HG02970 (cell line): ENCODE results near the gene MAP3K6.
A peak's percentile ranks its signal among the peaks of the same experiment; 100 is the strongest.

Experiments used
- ATAC-seq: cut with Tn5 transposase; IDR thresholded peaks from one replicate; pipeline ENCODE4 v1.9.1; 2021; ENCODE audit warnings: mild to moderate bottlenecking, moderate library complexity, moderate number of reproducible peaks; ENCODE audit not compliant: unreplicated experiment, low FRiP score

MAP3K6 gene

DNA sequence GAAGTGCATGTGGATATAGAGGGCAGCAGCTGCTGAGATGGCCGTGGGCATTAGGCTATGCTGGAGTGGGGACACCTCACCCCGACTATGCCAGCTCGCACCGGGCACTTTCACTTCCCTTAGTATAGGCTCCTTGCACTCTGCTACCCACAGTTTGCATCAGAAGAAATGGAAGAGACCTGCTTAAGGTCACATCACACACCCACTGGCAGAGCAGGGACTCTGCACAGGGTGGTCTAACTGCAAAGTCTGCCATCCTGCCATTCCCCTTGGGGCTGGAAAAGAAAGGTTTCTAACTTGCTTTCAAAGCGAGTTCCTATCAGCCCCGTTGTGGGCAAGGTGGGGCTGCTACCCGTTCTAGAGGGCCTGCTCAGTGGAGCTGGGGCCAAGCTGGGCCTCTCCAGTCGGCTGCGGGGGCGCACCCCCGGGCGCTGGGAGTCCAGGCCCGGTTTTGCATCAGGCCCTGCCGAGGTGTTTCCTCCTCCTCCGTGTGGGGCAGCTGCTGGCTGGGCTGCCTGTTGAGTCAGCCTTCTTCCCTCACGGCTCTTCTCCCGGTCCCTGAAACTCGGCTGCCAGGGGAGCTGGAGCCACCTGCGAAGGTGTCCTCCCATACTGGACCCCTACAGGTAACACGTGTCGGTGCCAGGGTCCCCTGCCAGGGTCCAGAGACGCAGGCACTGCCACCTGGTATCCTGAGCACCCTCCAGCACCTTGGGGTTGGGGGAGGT is 25.1 kb downstream of the MAP3K6 start, which contains the start of gene SYTL1:
SYTL1 (plus strand) TSS at position 498 of the 728 bp plus-strand sequence. CDS start 3,313 bp downstream, outside the sequence.
- no peak for ATAC-seq

DNA sequence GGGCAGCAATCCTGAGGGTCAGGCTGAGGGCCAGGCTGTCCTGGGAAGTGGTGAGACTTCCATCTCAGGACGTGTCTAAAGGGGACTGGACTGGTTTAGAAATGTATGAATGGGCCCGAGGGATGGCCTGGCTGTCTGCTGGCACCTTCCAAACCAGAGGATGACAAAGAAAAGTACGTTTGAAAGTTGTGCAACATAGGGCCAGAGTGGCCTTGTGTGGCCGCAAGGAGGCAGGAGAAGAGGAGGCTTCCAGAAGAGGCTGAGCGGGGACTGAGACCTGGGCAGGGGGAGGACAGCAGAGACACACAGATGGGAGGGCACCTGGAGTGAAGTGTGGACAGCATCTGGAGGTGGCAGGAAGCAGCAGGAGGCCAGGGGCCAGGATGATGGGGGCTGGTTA is 27.5 kb downstream of the MAP3K6 start:
- ATAC-seq = no peak

DNA sequence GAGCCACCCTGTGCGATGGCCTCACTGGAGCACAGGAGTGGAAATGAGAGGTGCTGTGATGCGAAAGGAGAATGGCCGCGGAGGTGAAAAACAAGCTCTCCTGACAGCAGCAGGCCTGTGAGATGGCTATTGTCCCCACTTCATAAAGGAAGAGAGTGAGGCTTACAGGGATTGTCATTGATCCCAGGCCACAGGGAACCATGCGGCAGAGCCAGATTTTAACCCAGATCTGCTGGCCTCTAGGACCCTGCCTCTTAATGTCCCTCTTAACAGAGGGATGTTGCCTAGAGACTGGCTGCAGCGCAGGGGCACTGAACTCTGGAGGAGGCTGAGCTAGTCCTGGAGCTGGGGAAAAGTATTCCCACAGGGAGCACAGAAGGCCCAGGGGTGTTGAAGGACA is 28.0 kb downstream of the MAP3K6 start:
- ATAC-seq = no peak

DNA sequence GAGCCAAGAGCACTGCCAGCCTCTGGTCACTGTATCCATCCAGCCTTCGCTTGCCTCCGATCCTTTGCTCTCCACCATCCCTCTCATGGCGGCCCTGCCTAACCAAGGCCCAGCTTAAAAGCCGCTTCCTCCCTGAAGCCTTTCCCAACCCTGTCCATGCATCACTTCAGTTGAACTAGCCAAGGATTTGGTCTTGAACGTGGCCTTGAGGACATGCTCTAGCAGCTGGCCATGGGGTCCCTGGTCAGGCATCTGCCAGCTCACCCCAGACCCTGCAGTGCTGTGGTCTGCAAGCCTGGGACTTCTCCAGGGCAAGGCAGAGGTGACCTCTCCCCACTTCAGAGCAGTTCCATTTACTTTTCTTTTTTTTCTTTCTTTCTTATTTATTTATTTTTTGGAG is 30.0 kb downstream of the MAP3K6 start:
- ATAC-seq = no peak

DNA sequence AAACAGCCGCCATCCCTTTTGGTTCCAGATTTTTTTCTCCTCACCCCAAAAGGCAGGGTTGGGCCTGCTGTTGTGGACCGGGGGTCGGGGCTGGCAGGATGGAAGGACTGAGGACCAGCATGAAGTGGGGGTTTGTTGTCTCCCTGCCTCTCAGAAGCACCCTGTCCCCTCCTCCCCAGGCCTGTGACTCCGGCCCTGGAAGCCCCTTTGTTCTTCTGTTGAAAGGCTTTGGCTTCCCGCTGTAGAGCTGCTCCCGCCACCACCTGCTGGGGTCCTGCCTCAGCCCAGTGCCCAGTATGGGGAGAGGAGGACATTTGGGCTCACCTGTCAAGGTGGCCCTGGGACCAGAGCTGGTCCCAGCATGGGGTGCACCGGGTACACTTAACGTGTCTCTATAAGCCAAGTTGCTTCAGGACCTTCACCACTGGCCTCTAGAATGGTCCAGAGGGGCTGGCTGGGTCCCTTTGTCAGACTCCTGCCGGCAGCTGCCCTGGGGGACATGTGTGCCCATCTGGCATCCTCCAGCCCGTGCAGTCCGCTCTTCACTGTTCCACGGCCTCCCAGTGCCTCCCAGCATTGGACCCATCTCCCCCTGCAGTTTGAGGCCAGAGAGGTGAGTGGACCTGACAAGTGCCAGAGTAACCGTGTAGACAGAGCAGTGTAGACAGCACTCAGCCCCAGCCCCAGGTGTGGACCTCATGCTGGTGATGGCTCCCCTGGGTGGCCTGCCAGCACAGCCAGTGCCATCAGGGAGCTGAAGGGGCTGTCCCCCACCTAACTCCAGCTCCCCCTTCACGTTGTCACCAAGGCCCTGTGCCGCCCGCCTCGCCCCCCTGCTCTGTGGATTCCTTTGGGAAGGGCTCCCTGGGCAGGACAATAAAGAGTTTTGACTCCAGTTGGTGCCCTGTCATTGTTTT is 31.0 kb downstream of the MAP3K6 start:
- no peak for ATAC-seq

DNA sequence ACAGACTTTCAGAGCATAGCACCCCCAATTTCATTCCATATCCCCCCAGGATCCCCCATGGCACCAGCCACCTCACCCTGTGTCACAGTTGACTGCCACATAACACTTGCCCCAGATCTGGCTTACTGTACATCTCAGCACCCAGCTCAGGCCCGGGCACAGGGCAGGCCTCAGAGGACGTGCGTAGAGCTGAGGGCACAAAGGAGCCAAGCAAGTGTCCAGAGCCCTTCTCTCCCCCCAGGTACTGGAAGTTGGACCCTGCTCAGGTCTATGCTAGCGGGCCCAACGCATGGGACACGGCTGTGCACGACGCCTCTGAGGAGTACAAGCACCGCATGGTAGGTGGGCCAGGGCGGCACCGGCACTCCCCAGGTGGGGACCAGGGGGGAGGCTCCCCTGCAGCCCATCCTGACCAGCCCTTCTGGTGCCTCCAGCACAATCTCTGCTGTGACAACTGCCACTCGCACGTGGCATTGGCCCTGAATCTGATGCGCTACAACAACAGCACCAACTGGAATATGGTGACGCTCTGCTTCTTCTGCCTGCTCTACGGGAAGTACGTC is 33.0 kb downstream of the MAP3K6 start:
- ATAC-seq = no peak

DNA sequence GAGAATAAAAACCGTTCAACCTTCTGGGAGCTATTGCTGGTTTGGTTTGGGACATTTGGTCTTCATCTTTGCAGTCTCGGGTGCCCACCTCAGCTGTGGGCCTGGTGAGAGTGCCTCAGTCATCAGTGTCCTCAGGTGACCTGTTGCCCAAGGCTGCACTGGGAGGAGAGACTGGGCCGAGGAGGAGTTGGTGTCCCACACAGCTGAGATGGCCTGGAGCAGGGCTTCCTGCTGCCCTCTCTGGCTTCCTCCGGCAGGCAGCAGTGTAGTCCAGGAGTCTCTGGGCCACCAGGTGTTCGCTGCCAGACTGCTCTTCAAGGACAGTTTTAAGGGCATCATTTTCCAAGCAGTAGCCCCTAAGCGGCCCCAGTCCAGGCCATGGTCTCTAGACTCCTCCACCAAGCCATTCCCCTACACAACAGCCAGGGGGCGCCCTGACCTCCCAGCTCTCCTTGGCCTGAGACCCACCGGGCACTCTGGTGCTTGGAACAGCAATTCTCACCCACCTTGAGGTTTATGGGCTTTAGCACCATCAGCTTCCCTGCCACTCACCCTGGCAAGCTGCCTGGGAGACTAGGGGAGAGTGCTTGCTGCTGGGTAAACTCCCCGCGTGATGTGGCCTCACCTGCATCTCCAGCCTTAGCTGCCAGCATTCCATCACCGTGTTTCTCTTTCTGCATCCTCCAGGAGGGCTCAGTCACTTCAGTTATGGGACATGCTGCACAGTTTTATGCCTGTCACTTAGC is 34.1 kb downstream of the MAP3K6 start:
- ATAC-seq = no peak

DNA sequence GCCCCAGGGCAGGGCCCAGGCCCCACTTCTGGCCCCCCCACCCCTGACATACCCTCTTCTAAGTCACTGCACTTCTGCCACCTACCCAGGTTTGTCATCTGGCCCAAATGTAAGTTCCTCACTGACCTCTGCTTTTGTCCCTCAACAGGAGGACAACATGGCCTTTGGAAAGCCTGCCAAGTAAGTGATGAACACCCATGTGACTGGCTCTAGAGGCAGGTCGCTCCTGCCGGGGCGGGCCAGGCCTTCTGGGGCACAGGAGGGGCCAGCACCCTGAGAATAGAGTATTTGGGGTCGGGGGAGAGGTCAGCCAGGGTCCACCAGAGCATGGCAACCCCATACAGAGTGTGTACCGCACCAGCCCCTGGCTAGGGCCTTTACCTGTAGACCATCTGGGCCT is 34.8 kb downstream of the MAP3K6 start:
- ATAC-seq = no peak

DNA sequence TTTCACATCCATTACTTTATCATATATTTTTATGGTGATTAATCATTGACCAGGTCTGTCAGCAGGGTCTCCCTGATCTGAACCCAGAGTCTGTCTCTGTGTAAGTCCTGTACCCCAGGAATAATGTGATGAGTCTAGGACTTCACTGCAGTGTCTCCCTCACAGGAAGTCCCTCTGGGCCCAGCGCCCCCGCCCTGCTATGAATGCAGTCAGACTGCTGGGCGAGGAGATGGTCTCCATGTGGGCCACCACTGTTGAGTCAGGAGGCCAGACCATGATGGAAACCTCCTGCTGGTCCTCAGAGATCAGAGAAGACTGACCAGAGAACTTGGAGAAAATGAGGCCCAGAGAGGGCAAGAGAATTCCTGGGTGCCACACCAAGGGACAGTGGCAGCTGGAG is 35.3 kb downstream of the MAP3K6 start:
- ATAC-seq = no peak

DNA sequence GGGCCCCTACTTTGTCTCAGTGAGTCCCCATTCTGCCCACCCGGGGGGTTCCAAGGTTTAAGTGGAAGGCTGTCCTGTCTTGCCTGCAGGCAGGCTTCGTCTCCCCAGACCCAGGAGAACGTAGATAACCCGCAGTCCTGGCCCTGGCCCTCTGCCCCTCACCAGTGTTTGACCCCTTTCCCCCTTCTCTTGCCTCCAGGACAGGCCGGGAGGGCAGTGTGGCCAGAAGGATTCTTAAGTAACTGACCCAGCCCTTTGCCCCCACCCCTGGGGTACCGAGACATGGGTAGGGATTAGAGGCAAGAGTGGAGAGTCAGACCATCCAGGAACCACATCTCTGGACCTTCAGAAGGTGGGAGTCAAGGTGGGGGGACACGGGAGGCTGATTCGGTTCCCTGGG is 36.0 kb downstream of the MAP3K6 start:
- no peak for ATAC-seq

DNA sequence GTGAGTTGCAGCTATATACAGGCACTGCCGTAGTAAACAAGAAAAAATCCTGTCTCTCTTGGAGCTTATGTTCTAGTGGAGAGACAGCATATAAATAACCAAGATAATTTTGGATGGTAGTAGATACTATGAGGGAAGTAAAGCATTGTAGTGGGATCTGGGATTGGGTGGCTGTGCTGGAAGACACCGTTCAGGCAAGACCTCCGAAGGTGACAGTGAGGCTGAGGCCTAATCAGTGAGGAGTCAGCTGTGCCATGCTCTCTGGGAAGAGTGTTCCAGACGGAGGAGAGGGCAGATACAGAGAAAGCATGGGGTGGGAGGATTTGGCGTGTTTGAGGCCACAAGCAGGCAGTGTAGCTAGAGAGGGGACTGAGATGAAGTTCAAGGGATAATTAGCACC is 38.8 kb downstream of the MAP3K6 start:
- ATAC-seq = no peak

DNA sequence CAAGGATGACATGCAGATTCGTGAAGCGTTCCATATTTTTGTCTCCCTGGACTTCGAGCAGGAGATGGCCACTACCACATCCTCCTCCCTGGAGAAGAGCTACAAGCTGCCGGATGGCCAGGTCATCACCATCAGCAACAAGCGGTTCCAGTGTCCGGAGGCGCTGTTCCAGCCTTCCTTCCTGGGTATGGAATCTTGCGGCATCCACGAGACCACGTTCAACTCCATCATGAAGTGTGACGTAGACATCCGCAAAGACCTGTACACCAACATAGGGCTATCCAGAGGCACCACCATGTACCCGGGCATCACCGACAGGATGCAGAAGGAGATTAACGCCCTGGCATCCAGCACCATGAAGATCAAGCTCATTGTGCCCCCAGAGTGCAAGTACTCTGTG is 41.5 kb downstream of the MAP3K6 start:
- ATAC-seq = no peak

DNA sequence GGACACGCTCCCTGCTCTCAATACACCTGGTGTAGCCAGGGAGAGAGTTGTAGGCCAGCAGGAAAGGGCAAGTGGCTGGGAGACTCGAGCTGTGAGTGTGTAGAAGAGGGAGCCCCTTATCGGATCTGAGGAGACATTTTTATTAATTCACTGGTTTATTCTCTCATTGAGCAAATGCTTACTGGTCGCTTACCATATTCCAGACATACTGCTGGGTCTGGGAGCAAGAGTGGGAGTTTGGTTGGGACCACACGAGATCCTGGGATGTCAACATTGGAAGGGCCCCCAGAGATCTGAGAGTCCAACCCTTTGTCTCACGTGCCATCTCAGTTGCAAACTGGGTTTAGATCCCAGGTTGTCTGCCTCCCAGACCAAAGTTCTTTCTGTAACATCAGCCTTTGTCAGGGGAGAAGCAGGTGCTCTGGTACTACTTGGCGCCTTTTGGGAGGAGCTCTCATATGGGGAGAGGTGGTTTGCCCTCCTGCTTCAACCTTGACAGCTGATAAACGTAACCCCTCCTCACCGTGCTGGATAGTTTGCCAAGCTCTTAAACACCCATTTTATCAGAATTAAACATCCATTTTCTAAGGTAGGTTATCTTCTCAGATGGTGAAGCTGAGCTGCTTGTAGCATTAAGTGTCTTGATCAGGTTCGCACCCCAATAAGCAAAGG is 44.1 kb downstream of the MAP3K6 start:
- ATAC-seq = no peak

DNA sequence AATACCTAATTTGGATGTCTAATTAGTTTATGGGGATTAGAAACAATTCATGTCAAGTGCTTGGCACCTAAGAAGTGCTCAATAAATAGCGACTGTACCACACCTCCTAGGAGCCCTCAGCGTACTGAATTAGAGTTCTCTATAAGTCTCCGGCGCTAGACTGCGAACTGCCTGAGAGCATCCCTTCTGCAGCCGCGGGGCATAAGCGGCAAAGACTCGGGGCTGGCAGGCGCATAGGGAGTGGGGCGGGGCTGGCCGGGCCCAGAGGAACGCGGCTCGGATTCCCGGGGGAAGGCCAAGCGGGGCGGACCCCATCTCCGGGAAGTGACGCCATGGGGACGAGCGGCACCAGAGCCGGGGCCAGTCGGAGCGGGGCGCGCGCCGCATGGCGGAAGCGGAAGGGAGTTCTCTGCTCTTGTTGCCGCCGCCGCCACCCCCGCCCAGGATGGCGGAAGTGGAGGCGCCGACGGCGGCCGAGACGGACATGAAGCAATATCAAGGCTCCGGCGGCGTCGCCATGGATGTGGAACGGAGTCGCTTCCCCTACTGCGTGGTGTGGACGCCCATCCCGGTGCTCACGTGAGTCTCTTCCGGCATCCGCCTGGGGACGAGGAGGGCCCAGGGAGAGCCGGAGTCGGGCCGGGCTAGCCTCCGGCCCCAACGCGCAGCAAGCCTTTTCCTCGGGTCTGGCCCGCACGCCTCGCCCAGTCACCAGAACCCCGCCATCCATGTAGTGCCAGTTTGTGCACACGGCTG is 44.8 kb downstream of the MAP3K6 start, which contains the start of gene TMEM222:
TMEM222 (plus strand) TSS at position 351 of the 756 bp plus-strand sequence; CDS start at position 386, 35 bp downstream.
- peak; percentile 96 for ATAC-seq

DNA sequence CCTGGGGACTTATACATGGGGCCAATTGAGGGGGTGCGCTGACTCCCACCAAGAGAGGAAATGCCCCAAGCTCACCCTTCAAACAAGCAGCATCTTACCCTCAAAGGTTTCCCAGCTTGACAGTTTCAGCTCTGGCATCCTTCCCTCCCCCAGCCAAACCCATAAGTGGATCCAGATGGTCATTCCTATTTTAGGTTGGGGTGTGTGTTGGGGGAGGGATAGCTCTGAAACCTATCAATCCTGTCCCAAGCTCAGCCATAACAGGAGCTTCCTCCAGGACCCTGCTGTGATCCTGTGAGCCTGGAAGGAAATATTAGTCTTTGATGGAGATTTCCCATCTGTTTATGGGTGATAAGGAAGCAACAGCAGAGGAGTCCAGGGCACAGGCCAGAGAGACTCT is 48.2 kb downstream of the MAP3K6 start:
- no peak for ATAC-seq

DNA sequence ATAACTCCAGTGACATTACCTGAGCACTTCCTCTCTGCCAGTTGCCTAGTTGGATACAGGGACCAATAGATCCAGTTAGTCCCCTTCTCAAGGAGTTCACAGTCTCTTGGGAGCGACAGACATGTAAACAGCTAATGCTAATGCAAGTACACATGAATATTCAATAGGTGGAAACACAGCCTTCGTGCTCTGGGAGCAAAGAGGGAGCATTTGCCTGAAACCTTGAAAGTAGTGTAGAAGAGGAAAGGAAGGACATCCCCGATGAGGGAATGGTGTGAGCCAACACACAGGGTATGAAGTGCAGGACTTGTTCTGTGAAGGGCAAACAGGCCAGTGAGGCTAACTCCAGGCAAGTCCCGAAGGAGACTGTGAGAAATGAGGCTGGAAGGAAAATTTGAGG is 48.6 kb downstream of the MAP3K6 start:
- no peak for ATAC-seq

DNA sequence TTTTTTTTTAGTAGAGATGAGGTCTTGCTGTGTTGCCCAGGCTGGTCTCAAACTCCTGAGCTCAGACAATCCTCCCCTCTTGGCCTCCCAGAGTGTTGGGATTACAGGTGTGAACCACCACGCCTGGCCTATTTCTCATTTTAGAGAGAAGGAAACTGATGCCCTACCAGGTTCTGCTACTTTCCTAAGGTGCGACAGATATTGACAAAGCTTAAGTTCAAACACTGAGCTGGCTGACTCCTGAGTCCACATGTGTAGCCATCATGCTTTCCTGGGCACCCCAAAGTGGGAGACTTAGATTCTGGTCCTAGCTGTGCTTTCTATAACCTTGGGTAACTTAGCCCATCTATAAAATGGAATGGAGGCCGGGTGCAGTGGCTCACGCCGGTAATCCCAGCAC is 49.9 kb downstream of the MAP3K6 start:
- ATAC-seq = no peak

DNA sequence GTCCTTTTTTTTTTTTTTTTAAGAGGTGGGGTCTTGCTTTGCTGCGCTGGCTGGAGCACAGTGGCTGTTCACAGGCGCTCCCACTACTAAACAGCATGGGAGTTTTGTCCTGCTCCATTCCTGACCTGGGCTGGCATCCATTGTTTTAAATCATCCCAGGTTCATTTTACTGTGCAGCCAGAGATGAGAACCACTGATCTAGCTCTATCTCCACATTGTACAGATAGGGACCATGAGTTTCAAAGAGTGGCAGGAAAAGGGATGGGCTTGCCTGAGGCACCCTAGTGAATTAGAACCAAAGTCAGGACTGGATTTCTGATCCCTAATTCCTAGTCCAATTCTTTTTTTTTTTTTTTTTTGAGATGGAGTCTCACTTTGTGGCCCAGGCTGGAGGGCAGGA is 52.0 kb downstream of the MAP3K6 start:
- no peak for ATAC-seq

DNA sequence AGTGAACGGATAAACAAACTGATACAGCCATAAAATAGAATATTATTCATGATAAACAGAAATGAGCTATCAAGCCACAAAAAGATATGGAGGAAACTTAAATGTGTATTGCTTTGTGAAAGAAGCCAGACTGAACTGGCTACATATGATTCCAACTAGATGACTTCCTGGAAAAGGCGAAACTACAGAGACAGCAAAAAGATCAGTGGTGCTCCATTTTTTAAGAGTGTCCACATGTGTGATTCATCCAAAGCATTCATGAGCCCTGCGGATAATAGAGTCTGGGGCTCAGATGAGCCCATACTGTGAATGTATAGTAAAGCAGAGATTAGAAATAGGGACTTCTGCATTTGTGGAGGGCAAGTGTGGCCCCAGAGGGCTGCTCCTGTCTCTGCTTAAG is 52.6 kb downstream of the MAP3K6 start:
- no peak for ATAC-seq
